Stomach (tissue), 9 donors: ENCODE results near the gene BICD1. TPM values are rescaled to one million over a fixed set of nuclear protein-coding genes. Genes with fewer than 3 reads are reported as not detected.

Source experiments
- DNase-seq, 2 donors: peaks; one replicate each; pipeline versions ENCODE4 v3.0.0 to v3.0.0-alpha.2; 2013 to 2019
- H3K27ac ChIP-seq, 5 donors: fragments of 200-600 bp in 4 of 5; sonication (generic) in 4 of 5; one replicate each; pipeline ENCODE4 v1.5.1; 2013 to 2019; ENCODE audit warnings: mild to moderate bottlenecking in 1 of 5, moderate library complexity in 1 of 5
- H3K27me3 ChIP-seq, 3 donors: fragments of 200-600 bp; sonication (generic); one replicate each; pipeline ENCODE4 v1.5.1; 2017 to 2019; ENCODE audit warnings: mixed run types in 1 of 3
- H3K36me3 ChIP-seq, 4 donors: fragments of 200-600 bp; sonication (generic); 1 replicate in 3 of 4; 2 replicates in 1 of 4; pipeline ENCODE4 v1.5.1; 2016 to 2019
- H3K4me1 ChIP-seq, 4 donors: fragments of 200-600 bp; sonication (generic); one replicate each; pipeline ENCODE4 v1.5.1; 2016 to 2019
- H3K4me3 ChIP-seq, 4 donors: fragments of 200-600 bp; sonication (generic) in 3 of 4; one replicate each; pipeline ENCODE4 v1.5.1; 2016 to 2019; ENCODE audit warnings: mild to moderate bottlenecking in 1 of 4
- H3K9me3 ChIP-seq, 4 donors: fragments of 200-600 bp; sonication (generic); one replicate each; pipeline ENCODE4 v1.5.1; 2016 to 2019
- CTCF ChIP-seq, 7 experiments: fragments of 450-650 bp in 4 of 7; fragments of 200-600 bp in 3 of 7; sonication (generic) in 3 of 7; IDR thresholded peaks; one replicate each; pipeline ENCODE4 v1.5.1; 2016 to 2019; ENCODE audit warnings: antibody characterized with exemption in 7 of 7, control low read depth in 2 of 7, mild to moderate bottlenecking in 1 of 7
- EP300 ChIP-seq: sonication (generic); formaldehyde crosslinking; IDR thresholded peaks from one replicate; pipeline ENCODE4 v1.6.1; 2017; ENCODE audit warnings: antibody characterized with exemption
- POLR2A ChIP-seq, 4 donors: fragments of 450-650 bp; IDR thresholded peaks; one replicate each; pipeline ENCODE4 v1.6.1; 2016; ENCODE audit warnings: antibody characterized with exemption in 4 of 4, control low read depth in 2 of 4, mild to moderate bottlenecking in 1 of 4, moderate library complexity in 1 of 4
- POLR2AphosphoS5 ChIP-seq, 3 donors: sonication (generic); formaldehyde crosslinking; IDR thresholded peaks; one replicate each; pipeline ENCODE4 v1.6.1; 2016; ENCODE audit warnings: antibody characterized with exemption in 3 of 3
- WGBS, 5 donors: extraction: QIAGEN DNeasy Blood & Tissue Kit in 3 of 5; methylation state at CpG; one replicate each; pipeline versions ENCODE4 v1.1.5 to v1.1.7; 2013 to 2018; 5-methylcytosine and 5-hydroxymethylcytosine counted together
- intact Hi-C: fragments of 100-400 bp; cut with DNase I; formaldehyde crosslinking; loops from one replicate; pipeline ENCODE4 v1.15.1; 2023; ENCODE audit warnings: low total_unique reads
- polyA plus RNA-seq, 3 donors: library from polyadenylated mRNA; stranded (reverse); fragments of 200-250 nt; gene quantifications; one replicate each; pipeline ENCODE4 v1.2.3, GENCODE V29; 2013
- total RNA-seq, 5 donors: library from RNA; depleted of rRNA; stranded (reverse); fragments of >200 nt; gene quantifications; one replicate each; pipeline versions ENCODE4 v1.1.0 to v1.2.3, GENCODE V29; 2014 to 2016
- donor health status: healthy with polysubstance abuse.
- donor health status: Bipolar disorder and iron deficiency.
- donor health status: healthy.

The BICD1 gene
- total and polyA plus RNA-seq, 8 donors = 1.6 to 17.3 (median 2.1) TPM

DNA sequence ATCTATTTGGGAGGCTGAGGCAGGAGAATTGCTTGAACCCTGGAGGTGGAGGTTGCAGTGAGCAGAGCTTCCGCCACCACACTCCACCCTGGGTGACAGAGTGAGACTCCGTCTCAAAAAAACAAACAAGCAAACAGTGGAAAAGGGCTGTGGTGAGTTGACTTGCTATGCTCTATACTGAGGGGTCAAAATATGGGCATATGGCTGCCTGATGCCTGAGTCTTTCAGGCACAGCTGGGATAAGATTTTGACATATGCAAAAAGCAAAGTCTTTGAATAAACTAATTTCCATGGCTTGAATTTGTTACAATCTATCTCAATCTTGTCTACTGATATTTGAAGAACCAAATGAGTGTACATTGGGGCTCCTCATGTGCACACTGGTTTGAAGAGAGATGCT, 40.4 kb upstream of the BICD1 start:
- H3K27ac ChIP-seq = no peak overlapping the region
- no peak for DNase-seq
- H3K36me3 ChIP-seq = no peaks in the 10 kb centered on the region
- TF ChIP-seq CTCF (IDR thresholded peaks at IDR 0.05) (no peak), EP300 (no peak), POLR2A (IDR thresholded peaks at IDR 0.05) (no peak), POLR2AphosphoS5 (IDR thresholded peaks at IDR 0.05) (no peak)
- intact Hi-C loops = no loop called here
- no peaks in the 10 kb centered on the region for H3K9me3 ChIP-seq
- H3K4me3 ChIP-seq = no peak overlapping the region
- H3K27me3 ChIP-seq = no peaks in the 10 kb centered on the region
- WGBS, 5 donors = 93 to 96% (median 94%) methylated on average over 2 of the region's 2 CpGs
- no peaks in the 10 kb centered on the region for H3K4me1 ChIP-seq

- H3K36me3 ChIP-seq = no peaks in the 10 kb centered on the region
- no peaks in the 10 kb centered on the region for H3K27me3 ChIP-seq
- no peaks in the 10 kb centered on the region for H3K4me1 ChIP-seq
- peaks cover 0 to 3% (median 0%) of the 10 kb centered on the region in 4 donors for H3K9me3 ChIP-seq
- H3K4me3 ChIP-seq = no peak overlapping the region
- H3K27ac ChIP-seq = no peak overlapping the region
- TF ChIP-seq POLR2AphosphoS5 (IDR thresholded peaks at IDR 0.05) (no peak), EP300 (no peak), CTCF (IDR thresholded peaks at IDR 0.05) (no peak), POLR2A (IDR thresholded peaks at IDR 0.05) (no peak)
- intact Hi-C loops = no loop called here
- 30 to 70% (median 32%) methylated on average over 3 of the region's 3 CpGs for WGBS, 5 donors
- peak in 1 of 2 donors; percentile 41 for DNase-seq
Measured at GRCh38 chr12:32069071-32069470, 37.6 kb upstream of the BICD1 start.

- Histone ChIP-seq H3K27me3 (no peaks in the 10 kb centered on the region), H3K27ac (no peak overlapping the region), H3K4me1 (no peaks in the 10 kb centered on the region), H3K9me3 (peaks cover 0 to 3% (median 0%) of the 10 kb centered on the region in 4 donors), H3K36me3 (no peaks in the 10 kb centered on the region), H3K4me3 (no peak overlapping the region)
- DNase-seq = no peak
- TF ChIP-seq POLR2A (IDR thresholded peaks at IDR 0.05) (no peak), EP300 (no peak), POLR2AphosphoS5 (IDR thresholded peaks at IDR 0.05) (no peak), CTCF (IDR thresholded peaks at IDR 0.05) (no peak)
- intact Hi-C loops = no loop called here
- 85 to 94% (median 93%) methylated on average over 5 of the region's 5 CpGs for WGBS, 5 donors
Measured at GRCh38 chr12:32069731-32070130, 36.9 kb upstream of the BICD1 start.

DNA sequence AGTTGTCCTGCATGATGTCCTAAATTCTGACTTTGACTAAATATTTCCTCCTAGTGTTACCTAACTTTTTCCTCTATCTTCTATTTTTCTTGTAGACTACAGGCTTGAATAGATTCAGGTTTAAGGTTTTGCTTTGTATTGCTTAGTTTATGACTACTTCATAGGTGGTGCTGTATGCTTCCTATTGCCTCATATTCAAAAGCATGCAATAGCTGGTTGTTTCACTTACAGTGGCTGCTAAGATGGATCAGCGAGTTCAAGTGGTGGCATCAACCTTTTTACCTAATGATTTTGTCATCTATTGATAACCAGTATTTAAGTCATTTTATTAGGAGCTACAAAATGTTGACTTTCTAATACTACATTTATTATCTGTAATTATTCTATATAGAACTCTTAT, 36.3 kb upstream of the BICD1 start:
- Histone ChIP-seq H3K9me3 (peaks cover 0 to 3% (median 0%) of the 10 kb centered on the region in 4 donors), H3K36me3 (no peaks in the 10 kb centered on the region), H3K27ac (no peak overlapping the region), H3K4me3 (no peak overlapping the region), H3K27me3 (no peaks in the 10 kb centered on the region), H3K4me1 (no peaks in the 10 kb centered on the region)
- DNase-seq = no peak
- TF ChIP-seq EP300 (no peak), CTCF (IDR thresholded peaks at IDR 0.05) (no peak), POLR2AphosphoS5 (IDR thresholded peaks at IDR 0.05) (no peak), POLR2A (IDR thresholded peaks at IDR 0.05) (no peak)
- whole genome bisulfite sequencing, 5 donors = 31 to 67% (median 57%) methylated on average over 1 of the region's 1 CpG
- intact Hi-C loops = no loop called here
